HL-60 (cell line): ENCODE results near the gene TCF19.

Source experiments
- DNase-seq, 2 experiments: peaks; one replicate each; pipeline ENCODE4 v3.0.0-alpha.2; 2010 to 2020; ENCODE audit warnings: low read depth in 1 of 2, low spot score in 1 of 2
- H3K27ac ChIP-seq: fragments of 250-450 bp; sonication (Bioruptor Pico); replicated peaks from 2 replicates; pipeline ENCODE4 v1.5.1; 2020; ENCODE audit warnings: mild to moderate bottlenecking, moderate library complexity
- H3K27me3 ChIP-seq: fragments of 250-450 bp; sonication (Bioruptor Pico); 2 replicates; pipeline ENCODE4 v1.5.1; 2021; ENCODE audit warnings: mild to moderate bottlenecking, moderate library complexity; ENCODE audit not compliant: insufficient read depth, poor library complexity, severe bottlenecking
- H3K4me3 ChIP-seq: replicated peaks from 2 replicates; pipeline ENCODE4 v1.5.1; 2011; ENCODE audit warnings: mild to moderate bottlenecking, control low read depth, low read length; ENCODE audit not compliant: insufficient read depth
- GABPA ChIP-seq: IDR thresholded peaks from 2 replicates; pipeline ENCODE4 v1.6.1; 2012; ENCODE audit warnings: low read depth
- POLR2AphosphoS5 ChIP-seq: IDR thresholded peaks from 2 replicates; pipeline ENCODE4 v1.6.1; 2012; ENCODE audit warnings: low read depth
- SPI1 ChIP-seq: IDR thresholded peaks from 2 replicates; pipeline ENCODE4 v1.6.1; 2012; ENCODE audit warnings: low read depth, mild to moderate bottlenecking, borderline replicate concordance
- TF ChIP-seq, protein P1 (sequence below): IDR thresholded peaks from one replicate; pipeline ENCODE4 v1.5.1; 2011; ENCODE audit warnings: low read length, control low read depth, inconsistent platforms; ENCODE audit not compliant: insufficient read depth
- TF ChIP-seq, protein P2 (sequence below): IDR thresholded peaks from 2 replicates; pipeline ENCODE4 v1.6.1; 2012; ENCODE audit warnings: low read depth; ENCODE audit not compliant: insufficient replicate concordance

Gene TCF19

DNA sequence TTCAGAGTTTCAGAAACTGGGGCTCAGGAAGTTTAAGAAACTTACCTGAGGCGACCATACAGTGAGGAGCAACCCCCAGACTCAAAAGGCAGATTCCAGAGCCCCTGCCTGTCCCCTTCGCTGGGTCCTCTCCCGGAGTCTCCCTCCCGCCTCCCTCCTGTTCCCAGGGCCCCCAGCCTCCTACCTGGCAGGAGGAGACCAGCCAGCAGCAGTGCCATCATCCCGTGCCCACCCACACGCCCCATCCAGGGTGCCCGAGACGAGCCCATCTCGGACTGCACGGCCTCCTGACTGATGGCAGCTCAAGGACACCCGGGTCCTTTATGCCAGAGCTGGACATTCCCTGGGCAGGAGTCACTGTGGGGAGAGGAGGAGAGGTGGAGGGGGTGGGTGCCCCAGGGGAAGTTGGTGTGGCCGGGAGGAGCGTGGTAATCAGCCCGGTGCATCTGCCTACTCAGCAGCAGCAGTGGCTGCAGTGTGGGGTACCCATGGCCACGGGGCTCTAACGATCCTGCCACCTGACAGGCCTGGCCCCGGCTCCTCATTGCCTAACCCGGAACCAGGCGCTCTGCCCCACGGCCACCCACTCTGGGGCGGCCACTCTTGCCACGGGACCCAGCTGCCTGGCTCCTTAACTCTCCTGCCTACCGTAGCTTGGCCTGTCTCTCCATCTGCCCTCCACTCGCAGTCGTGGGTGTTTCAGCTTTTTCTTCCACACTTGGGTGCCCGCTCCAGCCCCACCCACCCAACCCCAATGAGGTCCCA is 38.1 kb upstream of the TCF19 start, which contains the start of gene CDSN:
TSS of gene CDSN (minus strand) at position 296 of the 765 bp plus-strand sequence. CDS start at position 269, 27 bp downstream.
- Histone ChIP-seq H3K27ac (no peak within 1 kb of the TSS), H3K4me3 (no peak within 1 kb of the TSS), H3K27me3 (no peaks in the 10 kb centered on the region)
- DNase-seq, result no peak
- TF ChIP-seq, protein P1, sequence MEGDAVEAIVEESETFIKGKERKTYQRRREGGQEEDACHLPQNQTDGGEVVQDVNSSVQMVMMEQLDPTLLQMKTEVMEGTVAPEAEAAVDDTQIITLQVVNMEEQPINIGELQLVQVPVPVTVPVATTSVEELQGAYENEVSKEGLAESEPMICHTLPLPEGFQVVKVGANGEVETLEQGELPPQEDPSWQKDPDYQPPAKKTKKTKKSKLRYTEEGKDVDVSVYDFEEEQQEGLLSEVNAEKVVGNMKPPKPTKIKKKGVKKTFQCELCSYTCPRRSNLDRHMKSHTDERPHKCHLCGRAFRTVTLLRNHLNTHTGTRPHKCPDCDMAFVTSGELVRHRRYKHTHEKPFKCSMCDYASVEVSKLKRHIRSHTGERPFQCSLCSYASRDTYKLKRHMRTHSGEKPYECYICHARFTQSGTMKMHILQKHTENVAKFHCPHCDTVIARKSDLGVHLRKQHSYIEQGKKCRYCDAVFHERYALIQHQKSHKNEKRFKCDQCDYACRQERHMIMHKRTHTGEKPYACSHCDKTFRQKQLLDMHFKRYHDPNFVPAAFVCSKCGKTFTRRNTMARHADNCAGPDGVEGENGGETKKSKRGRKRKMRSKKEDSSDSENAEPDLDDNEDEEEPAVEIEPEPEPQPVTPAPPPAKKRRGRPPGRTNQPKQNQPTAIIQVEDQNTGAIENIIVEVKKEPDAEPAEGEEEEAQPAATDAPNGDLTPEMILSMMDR, result no peak
- TF ChIP-seq POLR2AphosphoS5, result no peak
- TF ChIP-seq SPI1, result no peak
- TF ChIP-seq, protein P2, sequence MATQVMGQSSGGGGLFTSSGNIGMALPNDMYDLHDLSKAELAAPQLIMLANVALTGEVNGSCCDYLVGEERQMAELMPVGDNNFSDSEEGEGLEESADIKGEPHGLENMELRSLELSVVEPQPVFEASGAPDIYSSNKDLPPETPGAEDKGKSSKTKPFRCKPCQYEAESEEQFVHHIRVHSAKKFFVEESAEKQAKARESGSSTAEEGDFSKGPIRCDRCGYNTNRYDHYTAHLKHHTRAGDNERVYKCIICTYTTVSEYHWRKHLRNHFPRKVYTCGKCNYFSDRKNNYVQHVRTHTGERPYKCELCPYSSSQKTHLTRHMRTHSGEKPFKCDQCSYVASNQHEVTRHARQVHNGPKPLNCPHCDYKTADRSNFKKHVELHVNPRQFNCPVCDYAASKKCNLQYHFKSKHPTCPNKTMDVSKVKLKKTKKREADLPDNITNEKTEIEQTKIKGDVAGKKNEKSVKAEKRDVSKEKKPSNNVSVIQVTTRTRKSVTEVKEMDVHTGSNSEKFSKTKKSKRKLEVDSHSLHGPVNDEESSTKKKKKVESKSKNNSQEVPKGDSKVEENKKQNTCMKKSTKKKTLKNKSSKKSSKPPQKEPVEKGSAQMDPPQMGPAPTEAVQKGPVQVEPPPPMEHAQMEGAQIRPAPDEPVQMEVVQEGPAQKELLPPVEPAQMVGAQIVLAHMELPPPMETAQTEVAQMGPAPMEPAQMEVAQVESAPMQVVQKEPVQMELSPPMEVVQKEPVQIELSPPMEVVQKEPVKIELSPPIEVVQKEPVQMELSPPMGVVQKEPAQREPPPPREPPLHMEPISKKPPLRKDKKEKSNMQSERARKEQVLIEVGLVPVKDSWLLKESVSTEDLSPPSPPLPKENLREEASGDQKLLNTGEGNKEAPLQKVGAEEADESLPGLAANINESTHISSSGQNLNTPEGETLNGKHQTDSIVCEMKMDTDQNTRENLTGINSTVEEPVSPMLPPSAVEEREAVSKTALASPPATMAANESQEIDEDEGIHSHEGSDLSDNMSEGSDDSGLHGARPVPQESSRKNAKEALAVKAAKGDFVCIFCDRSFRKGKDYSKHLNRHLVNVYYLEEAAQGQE, result no peak
- TF ChIP-seq GABPA, result no peak

DNA sequence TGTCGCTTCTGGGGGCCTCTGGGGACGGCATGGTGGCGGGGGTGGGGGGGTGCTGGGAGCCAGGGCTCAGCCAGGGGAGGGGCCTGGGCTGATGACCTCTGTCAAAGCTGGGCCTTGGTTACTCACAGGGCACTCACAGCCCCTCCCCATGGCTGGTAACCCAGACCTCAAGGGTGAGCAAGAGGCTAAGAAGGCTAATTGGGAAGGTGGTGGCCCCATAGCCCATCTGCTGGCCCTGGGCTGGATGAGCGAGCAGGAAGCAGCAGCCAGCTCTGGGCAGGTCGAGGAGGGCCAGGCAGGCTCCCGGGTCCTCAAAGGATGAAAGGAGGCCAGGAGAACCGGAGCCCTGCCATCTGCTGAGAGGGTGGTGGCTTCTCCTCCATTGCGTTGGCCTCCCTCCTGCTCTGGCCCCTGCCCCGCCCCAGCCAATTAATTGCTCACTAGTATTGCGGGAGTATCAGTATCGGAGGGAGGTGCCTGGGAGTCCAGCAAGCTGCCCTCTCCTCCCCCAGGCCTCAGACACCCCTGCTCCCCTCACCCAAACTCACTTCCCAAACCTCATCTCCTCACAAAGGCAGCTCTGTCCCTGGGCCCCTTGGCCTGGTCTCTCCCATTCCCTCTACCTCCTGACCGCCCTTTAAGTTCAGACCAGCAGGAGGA is 37.1 kb upstream of the TCF19 start:
- Histone ChIP-seq H3K4me3 (no peak overlapping the region), H3K27ac (no peak overlapping the region), H3K27me3 (no peaks in the 10 kb centered on the region)
- TF ChIP-seq GABPA, result no peak
- no peak for TF ChIP-seq POLR2AphosphoS5
- no peak for DNase-seq

DNA sequence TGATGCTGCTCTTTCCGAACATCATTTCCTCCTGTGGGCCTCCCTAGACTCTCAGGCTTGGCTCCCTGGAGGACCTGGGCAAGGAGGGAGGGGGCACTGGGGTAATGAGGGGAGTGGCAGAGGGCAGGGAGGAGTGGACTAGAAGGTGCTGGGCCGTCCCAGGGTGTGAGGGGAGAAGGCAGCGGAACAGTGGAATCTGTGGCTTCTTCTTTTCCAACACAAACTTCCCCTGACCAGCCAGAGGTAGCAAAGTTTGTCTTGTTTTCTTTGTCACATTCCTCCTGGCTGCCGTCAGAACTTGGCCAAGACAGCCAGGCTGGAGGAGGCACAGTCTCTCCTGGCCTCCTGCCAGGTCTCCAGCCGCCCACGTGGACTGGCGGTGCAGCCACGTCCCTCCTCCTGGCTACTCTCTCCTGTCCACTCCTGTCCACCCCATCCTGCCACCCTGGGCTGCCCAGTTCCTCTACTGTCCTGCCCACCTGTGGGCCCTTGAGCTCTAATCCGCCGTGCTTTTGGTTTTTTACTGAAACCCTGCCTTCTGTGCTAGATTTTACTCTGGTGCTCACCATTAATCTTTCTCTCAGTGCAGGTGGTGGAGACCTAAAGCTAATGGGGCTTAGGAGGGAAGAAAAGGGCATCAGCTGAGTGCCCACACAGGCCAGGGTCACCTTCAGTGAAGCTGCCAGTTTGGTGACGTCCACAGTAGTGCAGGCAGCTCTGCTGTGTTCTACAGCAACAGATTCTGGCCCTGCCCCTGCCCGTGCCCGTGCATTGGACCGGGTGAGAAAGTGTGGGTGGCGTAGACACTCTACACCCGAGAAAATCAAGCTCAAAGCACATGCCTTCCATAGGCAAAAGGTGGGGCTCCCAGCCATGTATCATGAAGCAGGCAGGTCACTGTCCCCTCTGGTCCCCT is 35.3 kb upstream of the TCF19 start:
- DNase-seq, result no peak
- Histone ChIP-seq H3K27ac (no peak overlapping the region), H3K4me3 (no peak overlapping the region), H3K27me3 (no peaks in the 10 kb centered on the region)
- TF ChIP-seq, protein P2, result no peak
- TF ChIP-seq GABPA (no peak), SPI1 (no peak), POLR2AphosphoS5 (no peak)
- TF ChIP-seq, protein P1, result no peak

DNA sequence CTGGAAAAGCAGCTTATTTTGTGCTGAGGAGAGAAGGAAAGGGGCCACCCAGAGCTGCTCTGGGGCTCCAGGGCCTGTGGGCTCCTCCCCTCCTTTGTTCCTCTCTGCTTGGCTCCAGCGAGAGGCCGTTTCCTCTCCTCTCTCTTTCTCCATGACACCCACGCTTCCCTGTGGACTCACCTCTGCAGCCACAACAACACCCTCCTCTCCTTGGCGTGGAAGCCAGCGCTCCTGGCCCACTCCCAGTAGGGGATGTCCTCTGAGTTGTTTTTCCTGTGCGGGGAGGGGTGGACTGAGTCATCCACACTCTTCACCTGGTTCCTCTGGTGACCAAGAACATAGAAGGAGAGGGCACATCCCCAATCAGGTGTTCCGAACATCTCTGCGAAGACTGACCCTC is 33.2 kb upstream of the TCF19 start:
- TF ChIP-seq SPI1 (no peak), POLR2AphosphoS5 (no peak), GABPA (no peak)
- TF ChIP-seq, protein P2, result no peak
- TF ChIP-seq, protein P1, result no peak
- H3K27ac ChIP-seq, result no peak overlapping the region

More for the DNA sequence above, 33.2 kb upstream of the TCF19 start:
- Histone ChIP-seq H3K27me3 (peaks cover 5% of the 10 kb centered on the region), H3K4me3 (no peak overlapping the region)
- DNase-seq, result no peak
